ENCODE measurements around the gene RRH.

The RRH gene

DNA sequence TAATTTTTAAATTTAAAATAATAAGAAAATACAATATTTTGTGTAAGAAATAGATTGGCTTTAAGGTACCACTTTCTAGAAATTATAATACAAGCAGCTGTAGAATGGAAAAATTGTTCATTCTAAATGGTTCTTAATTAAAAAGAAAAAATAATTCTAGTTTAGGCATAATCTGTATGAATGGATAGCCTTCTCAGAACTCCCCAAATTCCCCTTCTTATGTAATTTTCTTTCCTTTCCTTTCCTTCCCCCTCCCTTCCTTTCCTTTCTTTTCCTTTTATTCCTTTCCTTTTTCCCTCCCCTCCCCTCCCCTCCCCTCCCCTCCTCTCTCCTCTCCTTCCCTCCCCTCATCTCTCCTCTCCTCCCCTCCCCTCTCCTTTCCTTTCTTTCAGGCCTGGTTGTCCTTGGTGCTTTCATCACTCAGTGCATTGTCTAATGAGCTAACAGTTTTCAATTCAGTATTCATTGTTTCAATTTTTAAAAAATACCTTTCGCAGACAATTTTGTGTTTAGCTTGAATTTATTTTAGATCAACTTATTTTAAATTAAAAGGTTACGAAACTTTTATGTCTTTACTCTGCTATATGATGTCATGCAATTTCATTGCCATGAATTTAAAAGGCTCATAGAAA, 49.0 kb downstream of the RRH start:
- TF ChIP-seq, protein P1, sequence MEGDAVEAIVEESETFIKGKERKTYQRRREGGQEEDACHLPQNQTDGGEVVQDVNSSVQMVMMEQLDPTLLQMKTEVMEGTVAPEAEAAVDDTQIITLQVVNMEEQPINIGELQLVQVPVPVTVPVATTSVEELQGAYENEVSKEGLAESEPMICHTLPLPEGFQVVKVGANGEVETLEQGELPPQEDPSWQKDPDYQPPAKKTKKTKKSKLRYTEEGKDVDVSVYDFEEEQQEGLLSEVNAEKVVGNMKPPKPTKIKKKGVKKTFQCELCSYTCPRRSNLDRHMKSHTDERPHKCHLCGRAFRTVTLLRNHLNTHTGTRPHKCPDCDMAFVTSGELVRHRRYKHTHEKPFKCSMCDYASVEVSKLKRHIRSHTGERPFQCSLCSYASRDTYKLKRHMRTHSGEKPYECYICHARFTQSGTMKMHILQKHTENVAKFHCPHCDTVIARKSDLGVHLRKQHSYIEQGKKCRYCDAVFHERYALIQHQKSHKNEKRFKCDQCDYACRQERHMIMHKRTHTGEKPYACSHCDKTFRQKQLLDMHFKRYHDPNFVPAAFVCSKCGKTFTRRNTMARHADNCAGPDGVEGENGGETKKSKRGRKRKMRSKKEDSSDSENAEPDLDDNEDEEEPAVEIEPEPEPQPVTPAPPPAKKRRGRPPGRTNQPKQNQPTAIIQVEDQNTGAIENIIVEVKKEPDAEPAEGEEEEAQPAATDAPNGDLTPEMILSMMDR (IDR thresholded peaks at IDR 0.05; ENCODE audit: low read depth, low read length): no peak
- no peak overlapping the region for H3K4me3 ChIP-seq (ENCODE audit: low read depth, low read length)
- no peaks in the 10 kb centered on the region for H3K4me1 ChIP-seq
- no peaks in the 10 kb centered on the region for H3K36me3 ChIP-seq
- DNase-seq: no peak
- no peaks in the 10 kb centered on the region for H3K27me3 ChIP-seq
- no peaks in the 10 kb centered on the region for H3K9me3 ChIP-seq

DNA sequence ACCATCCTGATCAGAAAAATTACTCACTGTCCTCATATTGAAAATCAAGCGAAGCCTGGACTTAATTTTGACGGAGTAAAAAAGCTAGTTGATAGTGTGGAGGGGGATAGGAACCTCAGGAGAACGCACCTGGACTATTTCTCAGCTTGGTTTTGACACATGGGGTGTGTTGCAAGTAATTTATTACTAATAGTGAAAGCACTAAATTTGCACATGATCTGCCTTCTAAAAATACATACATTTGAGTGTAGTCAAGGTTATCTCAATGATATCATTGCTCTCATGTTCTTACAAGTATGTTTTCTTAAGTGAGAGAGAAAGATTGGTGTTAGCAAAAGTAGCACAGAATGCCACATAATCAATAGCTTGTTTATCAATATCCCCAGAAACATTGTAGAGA, 49.6 kb downstream of the RRH start:
- Histone ChIP-seq H3K4me3 (ENCODE audit: low read depth, low read length) (no peak overlapping the region), H3K4me1 (no peaks in the 10 kb centered on the region), H3K36me3 (no peaks in the 10 kb centered on the region), H3K27me3 (no peaks in the 10 kb centered on the region), H3K9me3 (no peaks in the 10 kb centered on the region)
- no peak for DNase-seq
- TF ChIP-seq, protein P1 (IDR thresholded peaks at IDR 0.05; ENCODE audit: low read depth, low read length): no peak

DNA sequence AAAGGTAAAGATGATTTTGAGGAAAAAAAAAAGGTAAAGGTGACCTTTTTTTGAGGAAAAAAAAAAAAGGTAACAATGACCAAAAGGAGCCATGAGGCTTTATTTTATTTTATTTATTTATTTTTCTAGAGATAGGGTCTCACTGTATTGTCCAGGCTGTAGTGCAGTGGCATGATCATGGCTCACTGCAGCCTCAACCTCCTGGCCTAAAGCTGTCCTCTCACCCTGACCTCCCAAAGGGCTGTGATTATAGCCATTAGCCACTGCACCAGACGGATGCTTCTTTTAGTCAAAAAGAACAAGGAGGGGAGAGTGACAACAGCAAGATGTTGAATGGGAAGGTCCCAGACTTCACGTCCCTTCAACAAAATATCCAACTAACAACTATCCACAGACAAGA, 50.6 kb downstream of the RRH start:
- TF ChIP-seq, protein P1 (IDR thresholded peaks at IDR 0.05; ENCODE audit: low read depth, low read length): no peak
- Histone ChIP-seq H3K27me3 (no peaks in the 10 kb centered on the region), H3K36me3 (no peaks in the 10 kb centered on the region), H3K4me1 (no peaks in the 10 kb centered on the region), H3K4me3 (ENCODE audit: low read depth, low read length) (no peak overlapping the region), H3K9me3 (no peaks in the 10 kb centered on the region)
- no peak for DNase-seq

DNA sequence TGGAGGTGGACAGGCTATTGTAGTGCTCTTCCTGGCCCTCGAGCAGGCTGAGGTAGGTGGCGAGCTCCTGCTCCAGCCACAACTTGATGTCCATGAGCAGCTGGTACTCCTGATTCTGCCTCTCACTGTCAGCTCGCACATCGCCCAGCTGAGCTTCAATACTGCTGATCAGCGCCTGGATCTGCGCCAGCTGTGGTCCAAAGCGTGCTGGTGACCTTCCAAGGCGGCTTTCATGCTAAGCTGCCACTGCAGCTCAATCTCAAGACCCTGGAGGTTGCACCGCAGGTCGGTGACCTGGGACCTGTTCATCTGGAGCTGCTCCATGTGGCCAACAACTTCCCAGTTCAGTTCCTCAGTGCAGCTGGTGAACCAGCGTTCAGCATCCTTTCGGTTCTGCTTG, 51.3 kb downstream of the RRH start:
- H3K4me1 ChIP-seq: no peaks in the 10 kb centered on the region
- H3K36me3 ChIP-seq: no peaks in the 10 kb centered on the region
- no peak for DNase-seq
- no peaks in the 10 kb centered on the region for H3K9me3 ChIP-seq
- no peak overlapping the region for H3K4me3 ChIP-seq (ENCODE audit: low read depth, low read length)
- TF ChIP-seq, protein P1 (IDR thresholded peaks at IDR 0.05; ENCODE audit: low read depth, low read length): no peak
- H3K27me3 ChIP-seq: no peaks in the 10 kb centered on the region

DNA sequence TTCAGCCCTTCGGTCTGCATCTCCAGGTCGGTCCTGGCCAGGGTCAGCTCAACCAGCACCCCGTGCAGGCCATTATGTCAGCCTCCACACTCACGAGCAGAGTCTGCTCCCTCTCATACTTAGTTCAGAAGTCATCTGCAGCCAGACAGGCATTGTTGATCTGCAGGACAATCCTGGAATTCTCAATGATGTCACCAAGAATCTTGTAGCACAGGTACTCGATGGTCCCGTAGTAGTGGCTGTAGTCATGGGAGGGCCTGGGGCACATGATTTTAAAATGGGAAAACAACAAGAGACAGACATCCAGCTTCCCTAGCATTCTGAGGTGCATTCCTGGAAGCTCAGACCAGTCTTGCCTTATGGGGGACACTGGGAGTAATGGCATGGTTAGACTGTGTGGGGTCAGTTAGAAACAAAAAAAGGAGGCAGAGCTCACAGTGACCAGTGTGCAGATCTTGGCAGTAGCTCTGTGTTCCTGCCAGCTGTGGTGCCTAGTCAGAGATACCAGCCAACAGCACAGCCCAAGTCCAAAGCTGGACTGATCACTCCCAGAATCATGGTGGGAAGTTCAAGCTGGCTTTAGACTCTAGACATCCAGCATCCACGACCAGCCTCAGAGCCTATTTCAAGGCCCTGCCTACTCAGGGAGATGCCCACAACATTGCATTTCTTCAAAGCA, 52.0 kb downstream of the RRH start:
- no peak for DNase-seq
- H3K9me3 ChIP-seq: no peaks in the 10 kb centered on the region
- TF ChIP-seq, protein P1 (IDR thresholded peaks at IDR 0.05; ENCODE audit: low read depth, low read length): no peak
- H3K4me1 ChIP-seq: no peaks in the 10 kb centered on the region
- H3K27me3 ChIP-seq: no peaks in the 10 kb centered on the region
- no peaks in the 10 kb centered on the region for H3K36me3 ChIP-seq
- no peak overlapping the region for H3K4me3 ChIP-seq (ENCODE audit: low read depth, low read length)

DNA sequence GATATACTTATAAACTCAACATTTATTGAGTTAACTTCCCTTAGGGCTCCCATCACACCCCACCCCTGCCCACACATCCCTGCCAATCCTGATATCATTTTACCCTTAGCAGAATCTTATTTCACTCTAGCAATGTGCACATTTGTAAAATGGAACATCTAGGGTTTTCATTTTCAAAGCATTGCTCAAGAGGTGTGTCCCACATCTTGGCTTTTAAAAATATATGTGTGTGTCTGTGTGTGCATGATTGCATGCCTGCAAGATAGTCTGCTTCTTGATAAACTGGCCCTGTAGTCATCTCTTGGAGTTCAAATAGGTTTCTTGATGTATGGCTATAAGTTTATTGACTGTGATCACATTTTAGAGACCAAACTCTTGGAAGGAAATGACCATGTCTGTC, 58.5 kb downstream of the RRH start:
- no peak for DNase-seq
- no peaks in the 10 kb centered on the region for H3K27me3 ChIP-seq
- no peaks in the 10 kb centered on the region for H3K4me1 ChIP-seq
- no peak overlapping the region for H3K4me3 ChIP-seq (ENCODE audit: low read depth, low read length)
- TF ChIP-seq, protein P1 (IDR thresholded peaks at IDR 0.05; ENCODE audit: low read depth, low read length): no peak
- H3K9me3 ChIP-seq: no peaks in the 10 kb centered on the region
- H3K36me3 ChIP-seq: no peaks in the 10 kb centered on the region

Data from BE2C (cell line).